Ovary (tissue), 9 donors: ENCODE results near the gene PARP3. TPM values are rescaled to one million over a fixed set of nuclear protein-coding genes. Genes with fewer than 3 reads are reported as not detected.

Experiments
- DNase-seq, 5 donors: peaks; one replicate each; pipeline ENCODE4 v3.0.0-alpha.2; 2019 to 2020
- H3K27ac ChIP-seq, 2 donors: fragments of 200-600 bp; one replicate each; pipeline versions ENCODE4 v1.5.1 to v1.8.0; 2019 to 2022
- H3K27me3 ChIP-seq: fragments of 200-600 bp; one replicate; pipeline ENCODE4 v1.8.0; 2022
- H3K36me3 ChIP-seq: fragments of 200-600 bp; sonication (generic); one replicate; pipeline ENCODE4 v1.5.1; 2019
- H3K4me1 ChIP-seq: one replicate; pipeline ENCODE4 v1.8.1; 2013; ENCODE audit warnings: mild to moderate bottlenecking, moderate library complexity; ENCODE audit not compliant: insufficient read depth
- H3K4me3 ChIP-seq: fragments of 200-600 bp; sonication (generic); one replicate; pipeline ENCODE4 v1.5.1; 2017
- H3K9me3 ChIP-seq, 2 donors: fragments of 200-600 bp in 1 of 2; sonication (generic) in 1 of 2; one replicate each; pipeline versions ENCODE4 v1.5.1 to v1.8.1; 2013 to 2019; ENCODE audit warnings: mild to moderate bottlenecking in 1 of 2, moderate library complexity in 1 of 2
- EP300 ChIP-seq: sonication (generic); formaldehyde crosslinking; IDR thresholded peaks from one replicate; pipeline ENCODE4 v1.6.1; 2017; ENCODE audit warnings: antibody characterized with exemption
- POLR2A ChIP-seq: fragments of 450-650 bp; IDR thresholded peaks from one replicate; pipeline ENCODE4 v1.6.1; 2017; ENCODE audit warnings: antibody characterized with exemption, mild to moderate bottlenecking, moderate library complexity
- WGBS, 3 donors: extraction: QIAGEN DNeasy Blood & Tissue Kit in 1 of 3; methylation state at CpG; one replicate each; pipeline versions ENCODE4 v1.1.5 to v1.1.7; 2013 to 2017; 5-methylcytosine and 5-hydroxymethylcytosine counted together
- intact Hi-C, 4 donors: fragments of 100-400 bp; cut with DNase I; formaldehyde crosslinking; loops; one replicate each; pipeline versions ENCODE4 v1.11.0 to v1.15.1; 2022 to 2023
- polyA plus RNA-seq, 2 donors: library from polyadenylated mRNA; stranded (reverse); fragments of 200-250 nt in 1 of 2; fragments of 350-450 nt in 1 of 2; fragmentation: Illumina TruSeq in 1 of 2; extraction: RNeasy Lipid Tissue Mini Kit (QIAGEN cat#74804) in 1 of 2; gene quantifications; one replicate each; pipeline ENCODE4 v1.2.3, GENCODE V29; 2013 to 2014
- total RNA-seq, 7 donors: library from RNA; depleted of rRNA in 2 of 7; stranded (reverse); fragments of >200 nt in 2 of 7; fragmentation: NEBNext Ultra II Directional in 3 of 7; extraction: Animal tissue kit (Norgen Biotek cat#: 25700) in 3 of 7; gene quantifications; one replicate each; pipeline versions ENCODE4 v1.1.0 to v1.2.4, GENCODE V29; 2016 to 2023
- TF ChIP-seq, protein P1 (sequence below), 3 donors: fragments of 450-650 bp in 2 of 3; fragments of 200-600 bp in 1 of 3; IDR thresholded peaks; one replicate each; pipeline versions ENCODE4 v1.5.1 to v1.8.0; 2016 to 2022; ENCODE audit warnings: antibody characterized with exemption in 3 of 3, mild to moderate bottlenecking in 1 of 3
- donor health status: DM: no; HTN: no; CAD: no; lungs with moderate emphysema.
- donor health status: DM: no; HTN: no; CAD: no.
- donor health status: Bipolar disorder and iron deficiency.
- donor health status: DM: yes; HTN: yes; CAD: no.
- donor health status: DM: no; HTN: no; CAD: no.
- donor health status: DM: yes; HTN: yes; CAD: no.

The PARP3 gene
- total and polyA plus RNA-seq, 9 donors, result 8.2 to 19.4 (median 11.0) TPM

GRCh38 chr3:51937014-51937413 lies 5.1 kb upstream of the PARP3 start:
- no peak overlapping the region for H3K4me3 ChIP-seq
- peaks cover 4% of the 10 kb centered on the region for H3K4me1 ChIP-seq
- no peaks in the 10 kb centered on the region for H3K9me3 ChIP-seq
- H3K36me3 ChIP-seq, result no peaks in the 10 kb centered on the region
- intact Hi-C loops, result no loop called here
- TF ChIP-seq EP300 (no peak), POLR2A (no peak)
- TF ChIP-seq, protein P1, sequence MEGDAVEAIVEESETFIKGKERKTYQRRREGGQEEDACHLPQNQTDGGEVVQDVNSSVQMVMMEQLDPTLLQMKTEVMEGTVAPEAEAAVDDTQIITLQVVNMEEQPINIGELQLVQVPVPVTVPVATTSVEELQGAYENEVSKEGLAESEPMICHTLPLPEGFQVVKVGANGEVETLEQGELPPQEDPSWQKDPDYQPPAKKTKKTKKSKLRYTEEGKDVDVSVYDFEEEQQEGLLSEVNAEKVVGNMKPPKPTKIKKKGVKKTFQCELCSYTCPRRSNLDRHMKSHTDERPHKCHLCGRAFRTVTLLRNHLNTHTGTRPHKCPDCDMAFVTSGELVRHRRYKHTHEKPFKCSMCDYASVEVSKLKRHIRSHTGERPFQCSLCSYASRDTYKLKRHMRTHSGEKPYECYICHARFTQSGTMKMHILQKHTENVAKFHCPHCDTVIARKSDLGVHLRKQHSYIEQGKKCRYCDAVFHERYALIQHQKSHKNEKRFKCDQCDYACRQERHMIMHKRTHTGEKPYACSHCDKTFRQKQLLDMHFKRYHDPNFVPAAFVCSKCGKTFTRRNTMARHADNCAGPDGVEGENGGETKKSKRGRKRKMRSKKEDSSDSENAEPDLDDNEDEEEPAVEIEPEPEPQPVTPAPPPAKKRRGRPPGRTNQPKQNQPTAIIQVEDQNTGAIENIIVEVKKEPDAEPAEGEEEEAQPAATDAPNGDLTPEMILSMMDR (IDR thresholded peaks at IDR 0.05), result no peak
- no peaks in the 10 kb centered on the region for H3K27me3 ChIP-seq
- DNase-seq, result peak in 1 of 5 donors; percentile 16
- 70 to 79% (median 77%) methylated on average over 9 of the region's 9 CpGs for WGBS, 3 donors
- no peak overlapping the region for H3K27ac ChIP-seq

GRCh38 chr3:51937611-51938450 lies 4.3 kb upstream of the PARP3 start:
- intact Hi-C loops, result no loop called here
- Histone ChIP-seq H3K9me3 (no peaks in the 10 kb centered on the region), H3K4me1 (peaks cover 9% of the 10 kb centered on the region), H3K4me3 (no peak overlapping the region), H3K27me3 (no peaks in the 10 kb centered on the region), H3K36me3 (no peaks in the 10 kb centered on the region), H3K27ac (no peak overlapping the region)
- TF ChIP-seq EP300, result no peak
- TF ChIP-seq, protein P1 (IDR thresholded peaks at IDR 0.05), result no peak
- TF ChIP-seq POLR2A, result no peak
- 86 to 91% (median 89%) methylated on average over 13 of the region's 13 CpGs for WGBS, 3 donors
- DNase-seq, result peak in 1 of 5 donors; percentile 10

- Histone ChIP-seq H3K9me3 (no peaks in the 10 kb centered on the region), H3K36me3 (no peaks in the 10 kb centered on the region), H3K4me3 (no peak overlapping the region), H3K27me3 (no peaks in the 10 kb centered on the region), H3K4me1 (peaks cover 14% of the 10 kb centered on the region), H3K27ac (no peak overlapping the region)
- intact Hi-C loops, result no loop called here
- WGBS, 3 donors, result 65 to 67% (median 66%) methylated on average over 9 of the region's 9 CpGs
- no peak for DNase-seq
- TF ChIP-seq EP300 (no peak), POLR2A (no peak)
These were observed 3.3 kb upstream of the PARP3 start for GRCh38 chr3:51938780-51939425.

DNA sequence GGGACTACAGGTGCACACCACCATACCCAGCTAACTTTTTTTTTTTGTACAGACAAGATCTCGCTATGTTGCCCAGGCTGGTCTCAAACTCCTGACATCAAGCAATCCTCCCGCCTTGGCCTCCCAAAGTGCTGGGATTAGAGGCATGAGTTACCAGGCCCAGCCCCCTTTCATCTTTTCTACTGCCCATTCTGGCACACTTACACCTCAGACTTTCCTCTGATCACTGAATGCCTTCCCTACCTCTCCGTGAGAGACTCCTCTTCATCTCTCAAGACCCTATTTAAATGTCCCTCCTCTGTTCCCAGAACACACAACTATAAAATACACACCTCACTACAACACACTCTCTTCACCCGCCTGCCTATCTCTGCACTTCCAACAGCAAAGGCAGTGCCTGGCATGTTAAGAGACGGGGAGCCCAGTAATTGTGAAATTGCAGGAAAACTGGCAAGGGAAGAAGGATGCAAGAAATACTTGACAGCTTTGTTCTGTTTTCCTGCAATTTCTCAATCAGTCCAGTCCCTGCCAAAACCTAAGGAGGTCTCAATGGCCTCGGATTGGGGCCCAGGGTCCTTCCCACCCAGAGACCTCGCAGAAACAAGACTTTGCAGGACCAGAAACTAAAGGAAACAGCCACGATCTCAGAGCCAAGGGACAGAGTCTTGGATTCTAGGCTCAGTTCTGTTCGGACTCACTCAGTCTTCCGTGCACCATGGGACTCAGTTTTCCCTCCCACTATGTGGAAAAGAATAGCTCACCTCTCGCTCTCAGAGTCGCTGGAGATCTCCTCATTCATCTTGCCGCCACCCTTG lies 1.3 kb upstream of the PARP3 start:
- intact Hi-C loops, result loop anchor here in 1 of 4 donors (5.0 to 10.0 kb wide), 2 partner anchors 201 to 1326 kb away; partner anchors contain the start of genes CISH and MAPKAPK3
- no peak for TF ChIP-seq POLR2A
- TF ChIP-seq EP300, result no peak
- TF ChIP-seq, protein P1 (IDR thresholded peaks at IDR 0.05), result no peak
- 23 to 27% (median 24%) methylated on average over 13 of the region's 13 CpGs for WGBS, 3 donors
- Histone ChIP-seq H3K36me3 (no peaks in the 10 kb centered on the region), H3K4me3 (peak overlapping the region; percentile 87), H3K4me1 (peaks cover 14% of the 10 kb centered on the region), H3K27ac (peak overlapping the region in 1 of 2 donors; percentile 36), H3K27me3 (no peaks in the 10 kb centered on the region), H3K9me3 (no peaks in the 10 kb centered on the region)
- DNase-seq, result no peak
